ENCODE measurements around the gene FKBP5.

- no peak for TF ChIP-seq POU2F2 (IDR thresholded peaks at IDR 0.05; ENCODE audit: borderline replicate concordance, low read depth, low read length)
- no peak for TF ChIP-seq MEF2A (IDR thresholded peaks at IDR 0.05; ENCODE audit: insufficient read depth, low read depth, low read length)
- TF ChIP-seq RBBP5 (conservative IDR thresholded peaks at IDR 0.05), result no peak
- TF ChIP-seq USF1 (IDR thresholded peaks at IDR 0.05; ENCODE audit: borderline replicate concordance, extremely low read length, insufficient read depth, low read depth, low read length), result no peak
- no peak for TF ChIP-seq CTCF (IDR thresholded peaks at IDR 0.05 in 2 of 3, conservative IDR thresholded peaks at IDR 0.05 in 1 of 3; ENCODE audit: control insufficient read depth in 2 of 3, extremely low read depth in 1 of 3, insufficient read depth in 1 of 3, low read depth in 3 of 3, low read length in 3 of 3)
- TF ChIP-seq DPF2 (IDR thresholded peaks at IDR 0.05), result no peak
- TF ChIP-seq BACH1 (IDR thresholded peaks at IDR 0.05; ENCODE audit: borderline replicate concordance), result no peak
- TF ChIP-seq YY1 (IDR thresholded peaks at IDR 0.05; ENCODE audit: low read depth, low read length), result no peak
- TF ChIP-seq CEBPB (IDR thresholded peaks at IDR 0.05; ENCODE audit: borderline replicate concordance in 1 of 2, low read depth in 2 of 2, low read length in 2 of 2), result no peak
- no peak for TF ChIP-seq USF2 (IDR thresholded peaks at IDR 0.05; ENCODE audit: borderline replicate concordance, low read depth, low read length)
Measured at GRCh38 chr6:35533981-35534380, 154.7 kb downstream of the FKBP5 start.

Measured in GM12878 (cell line).